GM18508 (cell line): Measurements from ENCODE around the gene TTC39C.
"Not testable (repeated sequence)": the region's sequence is repeated elsewhere in the genome, so short reads cannot be mapped to it uniquely, and the experiment has no call there.

Experiments
- ATAC-seq: cut with Tn5 transposase; IDR thresholded peaks from one replicate; pipeline ENCODE4 v1.9.1; 2021; ENCODE audit warnings: moderate number of reproducible peaks; ENCODE audit not compliant: insufficient read depth, unreplicated experiment

The TTC39C gene

GRCh38 chr18:24048261-24048660 lies 33.7 kb downstream of the TTC39C start:
- ATAC-seq, result no peak

GRCh38 chr18:24049142-24049541 lies 34.6 kb downstream of the TTC39C start:
- no peak for ATAC-seq

- ATAC-seq, result no peak
Observed at GRCh38 chr18:24051031-24051947, 36.7 kb downstream of the TTC39C start.

GRCh38 chr18:24052053-24052452 lies 37.5 kb downstream of the TTC39C start:
- no peak for ATAC-seq

- no peak for ATAC-seq
Observed at GRCh38 chr18:24053211-24053610, 38.7 kb downstream of the TTC39C start.

GRCh38 chr18:24054130-24054529 lies 39.6 kb downstream of the TTC39C start:
- no peak for ATAC-seq

- no peak for ATAC-seq
Observed at GRCh38 chr18:24055009-24055804, 40.7 kb downstream of the TTC39C start.

- ATAC-seq, result no peak
Observed at GRCh38 chr18:24055878-24056277, 41.3 kb downstream of the TTC39C start.

- ATAC-seq, result no peak
Observed at GRCh38 chr18:24056506-24056905, 42.0 kb downstream of the TTC39C start.

- ATAC-seq, result no peak
Observed at GRCh38 chr18:24057804-24058203, 43.2 kb downstream of the TTC39C start.

GRCh38 chr18:24059385-24059784 lies 44.8 kb downstream of the TTC39C start:
- ATAC-seq, result not testable (repeated sequence)

GRCh38 chr18:24060644-24061043 lies 46.1 kb downstream of the TTC39C start:
- ATAC-seq, result no peak

- ATAC-seq, result no peak
Observed at GRCh38 chr18:24063121-24063731, 48.7 kb downstream of the TTC39C start.

GRCh38 chr18:24064391-24065100 lies 50.0 kb downstream of the TTC39C start:
- no peak for ATAC-seq

GRCh38 chr18:24065906-24066305 lies 51.4 kb downstream of the TTC39C start:
- ATAC-seq, result no peak

- ATAC-seq, result no peak
Observed at GRCh38 chr18:24068945-24069693, 54.6 kb downstream of the TTC39C start.

- no peak for ATAC-seq
Observed at GRCh38 chr18:24071029-24071428, 56.5 kb downstream of the TTC39C start.

GRCh38 chr18:24071779-24072178 lies 57.2 kb downstream of the TTC39C start:
- no peak for ATAC-seq

- ATAC-seq, result no peak
Observed at GRCh38 chr18:24072743-24073142, 58.2 kb downstream of the TTC39C start.

- no peak for ATAC-seq
Observed at GRCh38 chr18:24073791-24074190, 59.2 kb downstream of the TTC39C start.
